ENCODE measurements around the gene FOXL2NB. TPM values are rescaled to one million over a fixed set of nuclear protein-coding genes. Genes with fewer than 3 reads are reported as not detected.
A peak's percentile ranks its signal among the peaks of the same experiment; 100 is the strongest.

FOXL2NB gene
- total and polyA plus RNA-seq, 2 of the 13 experiments (the other 11 are each of a cell fraction or from before 2014, with no cell fraction given) = not detected

DNA sequence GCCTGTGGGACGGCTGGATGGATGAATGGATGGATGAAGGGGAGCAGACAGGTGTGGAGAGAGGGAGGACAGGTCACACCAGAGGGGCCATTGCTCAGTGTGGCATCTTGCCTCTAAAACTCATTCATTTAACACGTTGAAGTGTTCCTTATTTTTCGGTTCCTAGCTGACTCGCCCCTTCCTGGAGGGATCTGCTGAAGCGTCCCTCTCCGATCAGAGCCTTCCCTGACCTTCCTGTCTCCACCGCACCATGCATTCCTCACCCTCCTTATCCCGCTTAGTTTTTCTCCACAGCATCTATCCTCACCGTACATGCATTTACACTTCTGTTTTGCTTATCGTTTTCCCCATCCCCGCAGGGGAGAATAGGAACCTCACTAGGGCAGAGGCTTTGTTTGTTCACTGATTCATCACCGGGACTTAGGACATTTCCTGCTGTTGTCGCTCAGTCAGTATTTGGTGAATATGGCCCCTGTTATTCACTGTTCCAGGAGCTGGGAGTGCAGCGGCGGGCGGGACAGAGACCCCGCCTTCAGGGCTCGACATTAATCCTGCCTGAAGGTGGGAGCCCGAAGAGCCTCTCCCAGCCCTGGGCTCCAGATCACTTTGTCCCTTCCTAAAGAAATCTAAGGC lies 32.0 kb upstream of the FOXL2NB start (continued):
- TF ChIP-seq SOX13 (IDR thresholded peaks at IDR 0.05) (no peak), SOX13 (CRISPR knock-in tag; conservative IDR thresholded peaks at IDR 0.05 in 1 of 2, IDR thresholded peaks at IDR 0.05 in 1 of 2) (peak in 1 of 2 experiments; percentile 30; a peak in 1 of 4 replicates), GATAD2A (CRISPR knock-in tag; IDR thresholded peaks at IDR 0.05) (peak; percentile 75), ERF (CRISPR knock-in tag; IDR thresholded peaks at IDR 0.05) (0 out of 2 replicates have a peak, but pooled peaks have one; percentile 22), PPARG (CRISPR knock-in tag; conservative IDR thresholded peaks at IDR 0.05) (peak; percentile 98), ZNF713 (CRISPR knock-in tag; IDR thresholded peaks at IDR 0.05) (0 out of 2 replicates have a peak, but pooled peaks have one; percentile 13), TARDBP (CRISPR knock-in tag; IDR thresholded peaks at IDR 0.05) (0 out of 2 replicates have a peak, but pooled peaks have one; percentile 56), SAP130 (CRISPR knock-in tag; IDR thresholded peaks at IDR 0.05; ENCODE audit: low read depth) (peak; percentile 71), ZNF205 (CRISPR knock-in tag; IDR thresholded peaks at IDR 0.05) (peak; percentile 99), STAT5B (CRISPR knock-in tag; IDR thresholded peaks at IDR 0.05) (peak; percentile 29; the same call in 1 of the 2 replicates), ZNF431 (CRISPR knock-in tag; IDR thresholded peaks at IDR 0.05; ENCODE audit: borderline replicate concordance, low read depth) (0 out of 2 replicates have a peak, but pooled peaks have one; percentile 12), ZSCAN30 (CRISPR knock-in tag; IDR thresholded peaks at IDR 0.05) (no peak), ZNF607 (CRISPR knock-in tag; IDR thresholded peaks at IDR 0.05; ENCODE audit: borderline replicate concordance) (no peak), ZNF234 (CRISPR knock-in tag; conservative IDR thresholded peaks at IDR 0.05) (no peak)
- TF ChIP-seq, protein P1, sequence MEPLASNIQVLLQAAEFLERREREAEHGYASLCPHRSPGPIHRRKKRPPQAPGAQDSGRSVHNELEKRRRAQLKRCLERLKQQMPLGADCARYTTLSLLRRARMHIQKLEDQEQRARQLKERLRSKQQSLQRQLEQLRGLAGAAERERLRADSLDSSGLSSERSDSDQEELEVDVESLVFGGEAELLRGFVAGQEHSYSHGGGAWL (CRISPR knock-in tag; IDR thresholded peaks at IDR 0.05) = 0 out of 2 replicates have a peak, but pooled peaks have one; percentile 7
- TF ChIP-seq, protein P2, sequence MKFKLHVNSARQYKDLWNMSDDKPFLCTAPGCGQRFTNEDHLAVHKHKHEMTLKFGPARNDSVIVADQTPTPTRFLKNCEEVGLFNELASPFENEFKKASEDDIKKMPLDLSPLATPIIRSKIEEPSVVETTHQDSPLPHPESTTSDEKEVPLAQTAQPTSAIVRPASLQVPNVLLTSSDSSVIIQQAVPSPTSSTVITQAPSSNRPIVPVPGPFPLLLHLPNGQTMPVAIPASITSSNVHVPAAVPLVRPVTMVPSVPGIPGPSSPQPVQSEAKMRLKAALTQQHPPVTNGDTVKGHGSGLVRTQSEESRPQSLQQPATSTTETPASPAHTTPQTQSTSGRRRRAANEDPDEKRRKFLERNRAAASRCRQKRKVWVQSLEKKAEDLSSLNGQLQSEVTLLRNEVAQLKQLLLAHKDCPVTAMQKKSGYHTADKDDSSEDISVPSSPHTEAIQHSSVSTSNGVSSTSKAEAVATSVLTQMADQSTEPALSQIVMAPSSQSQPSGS (CRISPR knock-in tag; IDR thresholded peaks at IDR 0.05) = 0 out of 2 replicates have a peak, but pooled peaks have one; percentile 3
- TF ChIP-seq, protein P3, sequence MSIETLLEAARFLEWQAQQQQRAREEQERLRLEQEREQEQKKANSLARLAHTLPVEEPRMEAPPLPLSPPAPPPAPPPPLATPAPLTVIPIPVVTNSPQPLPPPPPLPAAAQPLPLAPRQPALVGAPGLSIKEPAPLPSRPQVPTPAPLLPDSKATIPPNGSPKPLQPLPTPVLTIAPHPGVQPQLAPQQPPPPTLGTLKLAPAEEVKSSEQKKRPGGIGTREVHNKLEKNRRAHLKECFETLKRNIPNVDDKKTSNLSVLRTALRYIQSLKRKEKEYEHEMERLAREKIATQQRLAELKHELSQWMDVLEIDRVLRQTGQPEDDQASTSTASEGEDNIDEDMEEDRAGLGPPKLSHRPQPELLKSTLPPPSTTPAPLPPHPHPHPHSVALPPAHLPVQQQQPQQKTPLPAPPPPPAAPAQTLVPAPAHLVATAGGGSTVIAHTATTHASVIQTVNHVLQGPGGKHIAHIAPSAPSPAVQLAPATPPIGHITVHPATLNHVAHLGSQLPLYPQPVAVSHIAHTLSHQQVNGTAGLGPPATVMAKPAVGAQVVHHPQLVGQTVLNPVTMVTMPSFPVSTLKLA (IDR thresholded peaks at IDR 0.05) = no peak
- TF ChIP-seq, protein P4, sequence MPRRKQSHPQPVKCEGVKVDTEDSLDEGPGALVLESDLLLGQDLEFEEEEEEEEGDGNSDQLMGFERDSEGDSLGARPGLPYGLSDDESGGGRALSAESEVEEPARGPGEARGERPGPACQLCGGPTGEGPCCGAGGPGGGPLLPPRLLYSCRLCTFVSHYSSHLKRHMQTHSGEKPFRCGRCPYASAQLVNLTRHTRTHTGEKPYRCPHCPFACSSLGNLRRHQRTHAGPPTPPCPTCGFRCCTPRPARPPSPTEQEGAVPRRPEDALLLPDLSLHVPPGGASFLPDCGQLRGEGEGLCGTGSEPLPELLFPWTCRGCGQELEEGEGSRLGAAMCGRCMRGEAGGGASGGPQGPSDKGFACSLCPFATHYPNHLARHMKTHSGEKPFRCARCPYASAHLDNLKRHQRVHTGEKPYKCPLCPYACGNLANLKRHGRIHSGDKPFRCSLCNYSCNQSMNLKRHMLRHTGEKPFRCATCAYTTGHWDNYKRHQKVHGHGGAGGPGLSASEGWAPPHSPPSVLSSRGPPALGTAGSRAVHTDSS (CRISPR knock-in tag; conservative IDR thresholded peaks at IDR 0.05) = no peak
- TF ChIP-seq, protein P5, sequence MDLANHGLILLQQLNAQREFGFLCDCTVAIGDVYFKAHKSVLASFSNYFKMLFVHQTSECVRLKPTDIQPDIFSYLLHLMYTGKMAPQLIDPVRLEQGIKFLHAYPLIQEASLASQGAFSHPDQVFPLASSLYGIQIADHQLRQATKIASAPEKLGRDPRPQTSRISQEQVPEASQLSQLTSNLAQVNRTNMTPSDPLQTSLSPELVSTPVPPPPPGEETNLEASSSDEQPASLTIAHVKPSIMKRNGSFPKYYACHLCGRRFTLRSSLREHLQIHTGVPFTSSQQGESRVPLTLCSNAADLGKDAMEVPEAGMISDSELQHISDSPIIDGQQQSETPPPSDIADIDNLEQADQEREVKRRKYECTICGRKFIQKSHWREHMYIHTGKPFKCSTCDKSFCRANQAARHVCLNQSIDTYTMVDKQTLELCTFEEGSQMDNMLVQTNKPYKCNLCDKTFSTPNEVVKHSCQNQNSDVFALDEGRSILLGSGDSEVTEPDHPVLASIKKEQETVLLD (CRISPR knock-in tag; IDR thresholded peaks at IDR 0.05; ENCODE audit: low read depth) = 0 out of 2 replicates have a peak, but pooled peaks have one; percentile 30
- TF ChIP-seq, protein P6, sequence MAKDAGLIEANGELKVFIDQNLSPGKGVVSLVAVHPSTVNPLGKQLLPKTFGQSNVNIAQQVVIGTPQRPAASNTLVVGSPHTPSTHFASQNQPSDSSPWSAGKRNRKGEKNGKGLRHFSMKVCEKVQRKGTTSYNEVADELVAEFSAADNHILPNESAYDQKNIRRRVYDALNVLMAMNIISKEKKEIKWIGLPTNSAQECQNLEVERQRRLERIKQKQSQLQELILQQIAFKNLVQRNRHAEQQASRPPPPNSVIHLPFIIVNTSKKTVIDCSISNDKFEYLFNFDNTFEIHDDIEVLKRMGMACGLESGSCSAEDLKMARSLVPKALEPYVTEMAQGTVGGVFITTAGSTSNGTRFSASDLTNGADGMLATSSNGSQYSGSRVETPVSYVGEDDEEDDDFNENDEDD (CRISPR knock-in tag; IDR thresholded peaks at IDR 0.05; ENCODE audit: borderline replicate concordance) = no peak
- TF ChIP-seq, protein P7, sequence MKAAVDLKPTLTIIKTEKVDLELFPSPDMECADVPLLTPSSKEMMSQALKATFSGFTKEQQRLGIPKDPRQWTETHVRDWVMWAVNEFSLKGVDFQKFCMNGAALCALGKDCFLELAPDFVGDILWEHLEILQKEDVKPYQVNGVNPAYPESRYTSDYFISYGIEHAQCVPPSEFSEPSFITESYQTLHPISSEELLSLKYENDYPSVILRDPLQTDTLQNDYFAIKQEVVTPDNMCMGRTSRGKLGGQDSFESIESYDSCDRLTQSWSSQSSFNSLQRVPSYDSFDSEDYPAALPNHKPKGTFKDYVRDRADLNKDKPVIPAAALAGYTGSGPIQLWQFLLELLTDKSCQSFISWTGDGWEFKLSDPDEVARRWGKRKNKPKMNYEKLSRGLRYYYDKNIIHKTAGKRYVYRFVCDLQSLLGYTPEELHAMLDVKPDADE (CRISPR knock-in tag; IDR thresholded peaks at IDR 0.05) = no peak

All from HepG2 (cell line).